Hypothalamus (tissue), 51 donors: ENCODE measurements around the gene ARL2.

ENCODE experiments used
- DNase-seq, 51 donors: peaks; one replicate each; lab custom pipeline; 2025; lab: John Stamatoyannopoulos, UW

Gene ARL2

DNA sequence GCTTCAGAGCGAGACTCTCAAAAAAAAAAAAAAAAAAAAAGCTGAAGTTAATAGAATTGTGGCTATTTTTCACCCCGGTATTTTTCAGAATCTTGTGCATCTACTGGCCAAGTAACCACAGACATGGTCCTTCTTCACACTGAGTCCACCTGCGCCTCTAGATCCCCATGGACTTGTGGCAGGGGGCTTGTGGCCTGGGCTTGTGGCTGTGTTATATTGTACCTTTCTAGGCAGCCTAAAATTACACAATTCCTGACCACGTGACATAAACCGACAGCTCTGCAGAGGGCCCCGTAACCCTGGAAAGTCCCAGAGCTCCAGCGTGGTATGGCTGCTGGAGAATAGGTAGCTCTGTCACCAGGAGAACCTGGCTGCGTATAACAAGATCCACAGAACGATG is 55.3 kb downstream of the ARL2 start:
- no peak for DNase-seq
